A673 (cell line): ENCODE data around the gene CBLN1. TPM values are rescaled to one million over a fixed set of nuclear protein-coding genes. Genes with fewer than 3 reads are reported as not detected.
"Not testable (repeated sequence)": the region's sequence is repeated elsewhere in the genome, so short reads cannot be mapped to it uniquely, and the experiment has no call there.

Source experiments
- BruUV-seq: library from RNA; stranded (reverse); fragments of 400-500 nt; replicated peaks from 2 replicates; lab custom pipeline; 2021; lab: Mats Ljungman, UMichigan
- CTCF ChIA-PET: fragments of 300-600 bp; sonication (Branson Sonifier 250); formaldehyde crosslinking; loops from one replicate; lab custom pipeline; 2022; ENCODE audit warnings: antibody characterized with exemption; lab: Charles Lee
- POLR2A ChIA-PET: fragments of 300-600 bp; sonication (Branson Sonifier 250); formaldehyde crosslinking; loops from one replicate; lab custom pipeline; 2022; ENCODE audit warnings: antibody characterized with exemption; ENCODE audit not compliant: low non-redundant PET; lab: Charles Lee
- DNase-seq: peaks from one replicate; pipeline ENCODE4 v3.0.0-alpha.2; 2015; ENCODE audit warnings: low spot score
- H3K27ac ChIP-seq: fragments of 200-600 bp; sonication (generic); 2 replicates; pipeline ENCODE4 v1.5.1; 2016; ENCODE audit warnings: mixed run types, low read depth, mild to moderate bottlenecking, mixed read lengths, antibody characterized with exemption, low read length; ENCODE audit not compliant: poor library complexity, severe bottlenecking
- H3K27me3 ChIP-seq: fragments of 200-600 bp; sonication (generic); replicated peaks from 2 replicates; pipeline ENCODE4 v1.6.1; 2017; ENCODE audit warnings: mixed run types, low read depth, mild to moderate bottlenecking, mixed read lengths, antibody characterized with exemption, low read length; ENCODE audit not compliant: insufficient read depth, poor library complexity
- H3K36me3 ChIP-seq: fragments of 200-600 bp; sonication (generic); 2 replicates; pipeline ENCODE4 v1.6.1; 2016; ENCODE audit warnings: mixed run types, mild to moderate bottlenecking, mixed read lengths, antibody characterized with exemption, low read length; ENCODE audit not compliant: insufficient read depth, poor library complexity, severe bottlenecking
- H3K4me1 ChIP-seq: fragments of 200-600 bp; sonication (generic); 2 replicates; pipeline ENCODE4 v1.6.1; 2017; ENCODE audit warnings: mixed run types, mild to moderate bottlenecking, mixed read lengths, antibody characterized with exemption, low read length; ENCODE audit not compliant: insufficient read depth, poor library complexity, severe bottlenecking
- H3K4me3 ChIP-seq: fragments of 200-600 bp; sonication (generic); 2 replicates; pipeline ENCODE4 v1.5.1; 2016; ENCODE audit warnings: low read depth, mixed run types, mild to moderate bottlenecking, mixed read lengths, low read length; ENCODE audit not compliant: poor library complexity, severe bottlenecking
- H3K9me3 ChIP-seq: fragments of 200-600 bp; sonication (generic); 2 replicates; pipeline ENCODE4 v1.6.1; 2016; ENCODE audit warnings: mixed run types, low read depth, mild to moderate bottlenecking, mixed read lengths, antibody characterized with exemption, low read length; ENCODE audit not compliant: poor library complexity, severe bottlenecking
- EZH2 ChIP-seq: fragments of 200-600 bp; sonication (generic); IDR thresholded peaks from 2 replicates; pipeline ENCODE4 v1.6.1; 2017; ENCODE audit warnings: borderline replicate concordance, low read depth, mild to moderate bottlenecking, mixed read lengths, antibody characterized with exemption, low read length; ENCODE audit not compliant: poor library complexity, severe bottlenecking
- intact Hi-C: fragments of 100-400 bp; cut with micrococcal nuclease; formaldehyde crosslinking; loops from one replicate; pipeline ENCODE4 v1.10.0; 2022; ENCODE audit not compliant: unreplicated experiment
- total RNA-seq: library from RNA; stranded (reverse); gene quantifications from 2 replicates; pipeline ENCODE4 v1.2.3, GENCODE V29; 2021
- TF ChIP-seq, protein P1 (sequence below): fragments of 300-800, 200-600 bp; sonication (generic); conservative IDR thresholded peaks from 2 replicates; pipeline ENCODE4 v1.5.1; 2017; ENCODE audit warnings: low read depth, mild to moderate bottlenecking, antibody characterized with exemption, low read length, moderate library complexity, mixed read lengths

The CBLN1 gene
- total RNA-seq, 1 experiment from 2014 or later, result not detected

- DNase-seq, result no peak
- no peaks in the 10 kb centered on the region for H3K36me3 ChIP-seq
- intact Hi-C loops, result no loop called here
- H3K27me3 ChIP-seq, result peaks cover 39% of the 10 kb centered on the region
- POLR2A ChIA-PET, result no interaction called here
- H3K27ac ChIP-seq, result no peak overlapping the region
- no peaks in the 10 kb centered on the region for H3K9me3 ChIP-seq
- BruUV-seq, result no TSS peak
- no peak overlapping the region for H3K4me3 ChIP-seq
- CTCF ChIA-PET, result no interaction called here
- TF ChIP-seq, protein P1, sequence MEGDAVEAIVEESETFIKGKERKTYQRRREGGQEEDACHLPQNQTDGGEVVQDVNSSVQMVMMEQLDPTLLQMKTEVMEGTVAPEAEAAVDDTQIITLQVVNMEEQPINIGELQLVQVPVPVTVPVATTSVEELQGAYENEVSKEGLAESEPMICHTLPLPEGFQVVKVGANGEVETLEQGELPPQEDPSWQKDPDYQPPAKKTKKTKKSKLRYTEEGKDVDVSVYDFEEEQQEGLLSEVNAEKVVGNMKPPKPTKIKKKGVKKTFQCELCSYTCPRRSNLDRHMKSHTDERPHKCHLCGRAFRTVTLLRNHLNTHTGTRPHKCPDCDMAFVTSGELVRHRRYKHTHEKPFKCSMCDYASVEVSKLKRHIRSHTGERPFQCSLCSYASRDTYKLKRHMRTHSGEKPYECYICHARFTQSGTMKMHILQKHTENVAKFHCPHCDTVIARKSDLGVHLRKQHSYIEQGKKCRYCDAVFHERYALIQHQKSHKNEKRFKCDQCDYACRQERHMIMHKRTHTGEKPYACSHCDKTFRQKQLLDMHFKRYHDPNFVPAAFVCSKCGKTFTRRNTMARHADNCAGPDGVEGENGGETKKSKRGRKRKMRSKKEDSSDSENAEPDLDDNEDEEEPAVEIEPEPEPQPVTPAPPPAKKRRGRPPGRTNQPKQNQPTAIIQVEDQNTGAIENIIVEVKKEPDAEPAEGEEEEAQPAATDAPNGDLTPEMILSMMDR, result no peak
- TF ChIP-seq EZH2, result no peak
- H3K4me1 ChIP-seq, result no peaks in the 10 kb centered on the region
Observed at GRCh38 chr16:49248227-49248626, 33.4 kb downstream of the CBLN1 start.

DNA sequence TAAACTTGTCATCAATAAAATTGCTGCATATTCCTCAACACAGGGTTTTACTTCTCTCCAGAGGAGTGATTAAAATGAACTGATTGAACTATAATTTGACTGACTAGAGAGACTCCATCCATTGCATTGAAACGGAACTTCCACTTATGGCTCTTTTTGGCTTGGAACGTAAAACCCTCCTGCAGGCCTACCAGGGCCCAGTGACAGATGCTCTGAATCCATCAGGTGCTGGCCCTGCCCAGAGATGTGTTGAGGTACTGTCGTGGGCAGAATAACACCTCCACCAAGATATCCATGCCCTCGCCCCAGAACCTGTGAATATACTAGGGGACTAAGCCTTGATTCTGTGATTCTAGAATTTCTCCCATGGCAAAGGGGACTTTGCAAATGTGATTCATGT, 45.4 kb downstream of the CBLN1 start:
- Histone ChIP-seq H3K36me3 (no peaks in the 10 kb centered on the region), H3K27me3 (no peaks in the 10 kb centered on the region), H3K4me3 (no peak overlapping the region), H3K9me3 (no peaks in the 10 kb centered on the region), H3K4me1 (no peaks in the 10 kb centered on the region), H3K27ac (no peak overlapping the region)
- no TSS peak for BruUV-seq
- ChIA-PET CTCF (no interaction called here), POLR2A (no interaction called here)
- no peak for TF ChIP-seq EZH2
- TF ChIP-seq, protein P1, result no peak
- DNase-seq, result no peak
- intact Hi-C loops, result no loop called here

DNA sequence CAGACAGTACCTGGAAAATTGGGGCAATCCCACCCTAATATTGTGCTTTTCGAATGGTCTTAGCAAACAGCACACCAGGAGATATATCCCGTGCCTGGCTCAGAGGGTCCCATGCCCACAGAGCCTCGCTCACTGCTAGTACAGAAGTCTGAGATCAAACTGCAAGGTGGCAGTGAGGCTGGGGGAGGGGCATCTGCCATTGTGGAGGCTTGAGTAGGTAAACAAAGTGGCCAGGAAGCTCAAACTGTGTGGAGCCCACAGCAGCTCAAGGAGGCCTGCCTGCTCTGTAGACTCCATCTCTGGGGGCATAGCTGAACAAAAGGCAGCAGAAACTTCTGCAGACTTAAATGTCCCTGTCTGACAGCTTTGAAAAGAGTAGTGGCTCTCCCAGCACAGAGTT, 53.3 kb downstream of the CBLN1 start:
- H3K27me3 ChIP-seq, CTCF ChIA-PET, intact Hi-C loops, DNase-seq, POLR2A ChIA-PET, H3K9me3 ChIP-seq, BruUV-seq, H3K4me3 ChIP-seq, H3K27ac ChIP-seq, H3K4me1 ChIP-seq, H3K36me3 ChIP-seq: not testable (repeated sequence)

Other genes with a start within 250 kb of the CBLN1 start
- gene C16orf78, start 92.0 kb upstream of the CBLN1 start, total RNA-seq, result not detected in 2 replicates